ENCODE measurements around the gene ABCA6.
"Not testable (repeated sequence)": the region's sequence is repeated elsewhere in the genome, so short reads cannot be mapped to it uniquely, and the experiment has no call there.

The ABCA6 gene

DNA sequence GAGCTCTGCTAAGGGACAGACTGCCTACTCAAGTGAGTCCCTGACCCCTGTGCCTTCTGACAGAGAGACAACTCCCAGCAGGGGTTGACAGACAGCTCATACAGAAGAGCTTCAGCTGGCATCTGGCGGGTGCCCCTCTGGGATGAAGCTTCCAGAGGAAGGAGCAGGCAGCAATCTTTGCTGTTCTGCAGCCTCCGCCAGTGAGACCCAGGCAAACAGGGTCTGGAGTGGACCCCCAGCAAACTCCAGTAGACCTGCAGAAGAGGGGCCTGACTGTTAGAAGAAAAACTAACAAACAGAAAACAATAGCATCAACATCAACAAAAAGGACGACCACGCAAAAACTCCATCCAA, 70.5 kb downstream of the ABCA6 start:
- not testable (repeated sequence) for DNase-seq

DNA sequence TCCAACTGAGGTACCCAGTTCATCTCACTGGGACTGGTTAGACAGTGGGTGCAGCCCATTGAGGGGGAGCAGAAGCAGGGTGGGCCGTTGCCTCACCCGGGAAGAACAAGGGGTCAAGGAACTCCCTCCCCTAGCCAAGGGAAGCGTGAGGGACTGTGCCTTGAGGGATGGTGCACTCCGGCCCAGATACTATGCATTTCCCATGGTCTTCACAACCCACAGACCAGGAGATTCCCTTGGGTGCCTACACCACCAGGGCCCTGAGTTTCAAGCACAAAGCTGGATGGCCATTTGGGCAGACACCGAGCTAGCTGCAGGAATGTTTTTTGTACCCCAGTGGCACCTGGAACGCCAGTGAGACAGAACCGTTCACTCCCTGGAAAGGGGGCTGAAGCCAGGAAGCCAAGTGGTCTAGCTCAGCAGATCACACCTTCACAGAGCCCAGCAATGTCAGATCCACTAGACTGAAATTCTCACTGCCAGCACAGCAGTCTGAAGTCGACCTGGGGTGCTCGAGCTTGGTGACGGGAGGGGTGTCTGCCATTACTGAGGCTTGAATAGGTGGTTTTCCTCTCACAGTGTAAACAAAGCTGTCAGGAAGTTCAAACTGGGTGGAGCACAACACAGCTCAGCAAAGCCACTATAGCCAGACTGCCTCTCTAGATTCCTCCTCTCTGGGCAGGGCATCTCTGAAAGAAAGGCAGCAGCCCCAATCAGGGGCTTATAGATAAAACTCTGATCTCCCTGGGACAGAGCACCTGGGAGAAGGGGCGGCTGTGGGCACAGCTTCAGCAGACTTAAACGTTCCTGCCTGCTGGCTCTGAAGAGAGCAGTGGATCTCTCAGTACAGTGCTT, 71.1 kb downstream of the ABCA6 start:
- DNase-seq, result not testable (repeated sequence)

DNA sequence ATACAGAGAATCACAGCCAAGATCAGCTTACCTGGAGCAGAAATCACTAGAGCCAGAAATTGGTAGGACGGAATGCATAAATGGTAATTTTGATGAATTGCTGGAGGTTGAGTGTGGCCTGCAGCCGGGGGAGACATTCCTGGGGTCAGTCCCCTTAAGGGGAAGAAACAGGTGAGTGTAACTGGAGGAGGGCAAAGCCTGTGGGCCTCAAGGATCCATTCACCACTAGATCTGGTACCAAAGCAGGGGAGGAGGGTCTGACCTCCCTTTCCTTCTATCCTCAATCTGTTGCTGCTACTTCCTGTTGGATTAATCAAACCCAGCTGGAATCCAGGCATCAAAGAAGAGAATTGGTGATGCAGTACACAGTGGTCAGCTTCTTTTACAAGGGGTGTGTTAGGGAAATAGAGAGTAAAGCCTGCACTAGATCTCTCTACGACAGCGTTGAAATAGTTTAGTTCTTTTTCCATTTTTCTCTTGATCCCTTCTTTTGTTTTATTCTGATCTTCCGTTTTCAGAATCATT, 72.4 kb downstream of the ABCA6 start:
- DNase-seq, result no peak

DNA sequence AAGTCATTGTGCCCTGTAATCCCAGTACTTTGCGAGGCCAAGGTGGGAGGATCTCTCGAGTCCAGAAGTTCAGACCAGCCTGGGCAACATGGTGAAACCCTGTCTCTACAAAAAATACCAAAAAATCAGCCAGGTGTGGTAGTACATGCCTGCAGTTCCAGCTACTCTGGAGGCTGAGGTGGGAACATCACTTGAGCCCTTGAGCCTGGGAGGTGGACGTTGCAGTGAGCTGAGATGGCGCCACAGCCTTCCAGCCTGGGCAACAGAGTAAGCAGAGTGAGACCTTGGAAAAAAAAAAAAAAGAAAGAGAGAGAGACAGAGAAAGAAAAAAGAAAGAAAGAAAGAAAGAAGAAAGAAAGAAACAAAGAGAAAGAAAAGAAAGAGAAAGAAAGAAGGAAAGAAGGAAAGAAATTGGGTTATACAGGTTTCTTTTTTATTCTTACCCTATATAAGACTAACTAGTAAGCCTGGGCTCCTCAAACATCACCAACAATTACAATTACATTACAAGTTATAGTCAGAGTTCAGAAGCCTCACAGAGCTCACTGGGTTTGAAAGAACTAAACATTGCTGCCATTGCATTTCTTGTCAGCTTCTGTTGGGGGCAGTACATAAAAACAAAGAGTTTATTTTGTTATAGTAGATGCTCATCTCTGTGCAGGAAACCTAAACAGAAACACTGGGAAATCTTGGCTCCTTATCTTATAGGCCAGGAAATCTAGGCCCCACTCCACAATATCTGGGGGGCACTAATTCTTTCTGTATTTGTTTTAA, 74.2 kb downstream of the ABCA6 start:
- no peak for DNase-seq

DNA sequence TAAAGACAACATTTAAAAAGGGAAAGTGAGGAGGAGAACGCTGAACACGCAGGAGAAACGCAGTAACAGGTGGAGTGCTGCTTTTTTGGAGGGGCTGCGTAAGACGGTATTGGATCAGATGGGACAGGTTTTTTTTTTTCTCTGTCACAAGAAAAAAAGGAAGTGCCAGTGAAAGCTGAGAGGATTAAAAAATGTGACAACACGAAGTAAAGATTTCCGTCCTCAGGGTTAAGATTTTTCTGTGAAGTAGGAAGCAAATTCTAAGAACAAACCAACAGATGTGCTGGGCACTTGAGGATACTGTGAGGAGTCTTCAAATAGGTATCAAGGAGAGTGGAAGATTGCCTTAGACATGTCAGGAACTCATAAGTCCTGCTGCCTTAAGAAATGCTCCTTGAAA, 75.2 kb downstream of the ABCA6 start:
- DNase-seq, result no peak

DNA sequence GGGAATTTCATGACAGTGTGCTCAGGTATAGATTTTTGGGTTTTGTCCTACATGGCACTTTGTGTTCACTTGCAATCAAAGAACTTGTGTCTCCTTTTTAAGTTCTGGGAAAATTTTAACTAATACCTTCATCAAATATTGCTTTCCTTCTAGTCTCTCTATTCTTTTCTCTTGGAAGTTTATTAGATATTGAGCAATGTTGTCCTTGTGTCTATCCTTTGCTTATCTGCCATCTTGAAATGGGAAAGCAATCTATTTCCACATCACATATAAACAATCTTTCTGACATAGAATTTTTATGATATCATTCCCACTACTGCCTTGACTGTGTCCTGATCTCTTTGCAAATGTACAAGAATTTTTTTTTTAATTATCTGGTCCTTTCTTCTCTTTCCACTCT, 76.6 kb downstream of the ABCA6 start:
- DNase-seq, result no peak

DNA sequence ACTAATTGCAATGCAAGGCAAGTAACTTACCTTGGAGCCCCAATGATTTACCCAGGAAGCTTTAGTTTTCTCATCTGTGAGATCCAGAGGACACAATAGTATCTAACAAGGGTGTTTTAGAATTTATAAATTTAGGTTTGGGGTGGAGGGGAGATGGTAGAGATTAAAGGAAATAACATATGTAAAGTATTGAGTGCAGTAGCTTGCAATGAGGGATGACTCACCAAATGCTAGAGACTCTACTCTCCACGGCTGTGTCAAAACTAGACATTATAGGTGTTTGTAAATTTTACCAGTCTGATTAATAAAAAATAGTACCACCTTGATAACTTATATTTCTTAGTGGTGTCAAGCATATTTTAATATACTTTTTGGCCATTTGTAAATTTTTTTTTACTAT, 77.2 kb downstream of the ABCA6 start:
- no peak for DNase-seq

DNA sequence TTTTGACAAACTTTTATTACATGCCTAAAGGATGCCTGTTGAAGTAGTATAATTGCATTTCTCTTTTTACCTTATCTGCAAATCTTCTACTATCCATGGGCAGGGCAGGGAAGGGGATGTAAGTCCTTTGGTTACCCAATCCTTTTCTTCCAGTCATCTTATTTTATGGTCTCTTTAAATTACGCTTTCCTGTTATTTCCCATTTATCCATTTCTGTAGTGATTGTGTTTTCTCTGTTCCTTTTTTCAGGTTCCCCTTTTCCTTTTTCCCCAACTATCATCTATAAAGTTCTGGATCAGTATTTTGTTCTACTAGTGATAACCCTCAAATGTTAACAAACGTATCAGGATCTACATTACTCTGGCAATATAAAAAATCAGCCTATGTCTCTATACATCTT, 77.7 kb downstream of the ABCA6 start:
- DNase-seq, result no peak

DNA sequence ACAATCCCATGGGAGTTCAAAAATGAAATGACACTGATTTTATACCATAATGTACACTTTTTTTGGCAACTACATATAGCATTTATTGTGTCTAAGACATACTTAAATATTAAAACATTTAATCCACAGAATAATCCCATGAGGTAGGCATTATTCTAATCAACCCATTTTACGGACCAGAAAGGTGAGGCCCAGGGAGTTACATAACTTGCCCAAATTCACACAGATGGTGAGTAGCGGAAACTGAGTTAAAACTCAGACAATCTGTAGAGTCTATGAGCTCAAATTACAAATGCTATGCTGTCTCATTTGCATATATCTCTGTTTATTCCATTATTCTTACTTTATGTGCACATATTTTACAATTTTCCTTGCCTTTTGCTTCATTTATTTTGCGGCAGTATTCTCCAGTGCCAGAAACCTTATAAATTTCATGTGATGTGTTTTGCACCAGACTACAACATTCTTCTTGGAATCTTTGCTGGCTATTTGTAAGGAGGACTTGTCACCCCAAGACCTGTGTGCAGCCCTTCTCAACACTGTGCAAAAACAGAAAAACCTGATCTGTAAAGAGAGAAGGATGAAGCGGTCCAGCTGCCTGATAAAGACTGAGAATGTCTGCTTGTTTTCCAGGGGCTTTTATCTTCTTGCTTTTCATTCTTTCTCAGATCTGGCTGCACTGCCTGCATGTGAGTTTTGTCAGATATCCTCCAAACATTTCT, 78.7 kb downstream of the ABCA6 start:
- no peak for DNase-seq

DNA sequence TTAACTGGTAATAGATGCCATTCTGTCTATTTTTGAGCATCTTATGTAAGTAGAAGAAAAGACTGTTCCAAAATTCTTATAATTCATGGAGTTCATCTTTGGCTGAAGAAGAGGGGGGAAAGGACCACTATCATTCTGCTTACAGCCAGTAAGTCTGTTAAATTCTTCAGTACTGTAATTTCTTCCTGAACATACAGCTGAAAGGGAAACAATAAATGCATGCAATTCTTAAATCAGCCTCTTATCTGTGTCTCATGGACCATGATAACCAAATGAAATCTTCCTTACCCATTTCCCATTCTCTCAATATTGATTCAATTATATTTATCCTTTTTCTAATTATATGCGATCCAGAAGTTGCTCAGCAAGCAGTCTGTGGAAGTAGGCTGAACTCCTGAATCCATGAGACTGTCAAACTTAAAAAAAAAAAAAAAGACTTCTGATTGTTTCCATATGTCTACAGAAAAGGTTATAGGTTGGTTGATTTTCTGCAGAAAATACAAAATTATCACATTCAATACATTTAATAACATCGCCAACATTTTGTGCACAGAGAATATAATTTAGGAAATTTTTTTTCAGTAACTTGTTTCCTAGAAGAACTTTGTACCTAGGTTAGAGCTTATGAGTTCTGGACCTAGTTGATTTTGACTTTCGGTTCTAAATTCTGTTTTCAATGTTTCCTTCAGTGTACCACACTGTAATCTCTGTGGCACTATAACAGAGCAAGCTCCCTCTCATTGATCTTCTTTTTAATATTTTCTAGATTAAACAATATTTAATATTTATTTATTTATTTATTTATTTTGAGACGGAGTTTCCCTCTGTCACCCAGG, 79.8 kb downstream of the ABCA6 start:
- no peak for DNase-seq

DNA sequence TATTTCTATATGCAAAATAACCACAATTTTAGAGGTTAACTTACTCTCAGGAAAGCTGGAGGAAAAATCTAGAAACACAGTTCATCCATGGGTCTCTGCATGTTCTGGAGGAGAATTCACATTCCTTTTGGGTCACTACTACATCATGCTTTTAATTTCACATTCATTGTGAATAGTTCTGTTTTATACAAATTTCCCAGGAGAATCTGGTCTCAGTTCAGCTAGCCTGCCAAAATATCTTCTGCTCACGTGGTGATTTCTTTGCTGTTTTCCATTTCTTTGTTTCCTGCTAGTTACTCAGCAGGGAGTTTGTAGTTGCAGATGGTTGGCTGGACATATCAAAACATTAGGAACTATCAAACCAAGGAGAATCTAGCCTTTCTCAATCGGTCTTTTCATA, 80.9 kb downstream of the ABCA6 start, which contains the start of gene ABCA9:
TSS of gene ABCA9 (minus strand) at position 106 of the 400 bp plus-strand sequence. CDS start 9,801 bp downstream, outside the sequence.
- no peak for DNase-seq

DNA sequence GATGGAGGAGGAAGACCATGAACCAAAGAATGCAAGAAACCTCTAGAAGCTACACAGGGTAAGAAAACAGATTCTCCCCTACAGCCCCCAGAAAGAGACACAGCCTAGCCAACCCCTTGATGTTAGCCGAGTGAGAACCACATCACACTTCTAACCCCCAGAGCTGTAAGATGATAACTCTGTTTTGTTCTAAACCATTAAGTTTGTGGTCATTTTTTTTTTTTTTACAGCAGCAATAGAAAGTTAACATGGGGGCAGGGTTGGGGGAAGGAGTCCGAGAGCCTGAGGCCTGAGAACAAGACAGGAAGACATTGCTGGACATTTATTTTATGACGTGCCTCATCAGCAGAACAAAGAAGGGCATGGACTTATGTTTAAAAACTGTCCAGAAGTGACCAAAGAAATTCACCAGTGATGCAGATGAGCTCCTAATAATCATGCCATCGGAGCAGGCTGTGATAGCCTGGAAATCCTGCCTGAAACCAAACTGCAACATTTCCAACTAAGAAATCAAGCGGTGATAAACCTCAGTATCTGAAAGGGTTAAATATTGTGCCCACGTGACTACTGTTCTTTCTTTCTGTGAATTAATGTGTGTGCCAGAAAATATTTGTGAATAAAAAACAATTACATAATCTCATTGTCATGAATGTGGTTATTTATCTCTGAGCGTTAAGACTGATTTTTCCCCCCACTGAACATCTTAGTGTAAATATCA, 82.1 kb downstream of the ABCA6 start:
- no peak for DNase-seq

DNA sequence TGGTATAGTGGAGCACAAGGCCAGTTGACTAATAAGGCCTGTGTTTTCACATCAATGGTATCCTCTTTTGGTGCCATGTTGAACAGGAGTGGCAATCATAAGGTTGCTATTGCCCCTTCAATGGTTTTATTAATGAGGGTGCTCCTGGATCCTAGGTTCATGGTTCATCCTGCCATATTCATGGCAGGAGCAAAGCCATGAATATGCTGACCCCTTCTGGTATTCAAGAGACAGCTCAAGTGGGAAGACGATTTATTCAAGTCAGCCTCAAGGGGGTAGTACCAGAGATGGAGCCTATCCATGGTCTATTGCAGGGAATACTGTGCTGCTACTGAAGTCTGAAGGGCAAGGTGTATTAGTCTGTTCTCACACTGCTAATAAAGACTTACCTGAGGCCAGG, 83.5 kb downstream of the ABCA6 start:
- no peak for DNase-seq

DNA sequence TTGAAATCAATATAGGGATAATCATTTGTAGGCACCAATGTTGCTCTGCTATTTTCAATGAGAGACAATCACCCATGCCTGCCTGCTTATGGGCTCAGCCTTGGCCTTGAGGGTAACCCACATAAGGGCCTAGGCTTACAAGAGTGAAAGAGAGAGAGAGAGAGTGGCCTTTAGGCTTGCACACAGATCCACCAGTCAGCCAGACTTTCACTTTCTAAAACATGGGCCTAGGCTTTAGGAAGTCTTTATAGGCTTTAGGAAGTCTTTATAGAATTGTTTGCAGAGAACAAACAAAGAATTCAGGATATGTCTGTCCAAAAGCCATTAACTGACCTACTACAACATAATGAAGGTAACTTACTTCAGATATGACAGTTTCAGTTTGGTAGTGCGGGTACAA, 84.4 kb downstream of the ABCA6 start:
- no peak for DNase-seq

DNA sequence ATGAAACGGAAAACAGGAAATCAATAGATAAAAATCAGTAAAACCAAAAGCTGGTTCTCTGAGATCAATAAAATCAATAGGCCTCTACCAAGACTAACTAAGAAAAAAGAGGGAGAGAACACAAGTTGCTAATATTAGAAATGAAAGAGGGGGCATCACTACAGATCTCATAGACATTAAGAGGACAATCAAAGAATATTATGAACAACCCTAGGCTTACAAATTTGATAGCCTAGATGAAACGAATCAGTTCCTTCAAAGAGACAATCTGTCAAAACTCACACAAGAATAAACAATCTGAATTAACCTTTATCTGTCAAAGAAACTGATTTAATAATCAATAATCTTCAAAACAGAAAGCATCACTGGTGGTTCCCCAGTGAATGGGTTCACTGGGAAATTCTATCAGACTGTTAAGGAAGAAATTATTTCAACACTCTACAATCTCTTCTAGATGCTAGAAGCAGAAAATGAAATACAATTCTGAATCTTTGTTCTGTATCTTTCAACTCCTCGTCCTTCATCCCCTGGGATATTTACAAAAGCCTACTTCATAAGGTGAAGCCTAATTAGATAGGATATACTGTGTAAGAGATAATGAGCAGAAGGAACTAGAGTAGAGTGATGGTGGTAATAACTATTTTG, 85.4 kb downstream of the ABCA6 start:
- no peak for DNase-seq

DNA sequence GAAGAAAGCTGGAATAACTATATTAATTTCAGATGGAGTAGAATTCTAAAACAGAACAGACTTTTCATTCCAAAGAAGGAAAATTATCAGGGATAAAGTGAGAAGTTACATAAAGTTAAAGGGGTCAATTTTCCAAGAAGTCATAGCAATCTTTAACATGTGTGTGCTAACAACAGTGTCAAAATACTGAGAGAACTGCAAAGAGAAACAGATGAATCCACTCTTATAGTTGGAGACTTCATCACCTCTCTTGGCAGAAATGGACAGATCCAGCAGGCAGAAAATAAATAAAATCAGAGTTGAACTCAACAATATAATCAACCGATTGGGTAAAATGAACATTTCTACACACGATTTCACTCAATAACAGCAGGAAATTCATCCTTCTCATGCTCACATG, 86.4 kb downstream of the ABCA6 start:
- DNase-seq, result no peak

DNA sequence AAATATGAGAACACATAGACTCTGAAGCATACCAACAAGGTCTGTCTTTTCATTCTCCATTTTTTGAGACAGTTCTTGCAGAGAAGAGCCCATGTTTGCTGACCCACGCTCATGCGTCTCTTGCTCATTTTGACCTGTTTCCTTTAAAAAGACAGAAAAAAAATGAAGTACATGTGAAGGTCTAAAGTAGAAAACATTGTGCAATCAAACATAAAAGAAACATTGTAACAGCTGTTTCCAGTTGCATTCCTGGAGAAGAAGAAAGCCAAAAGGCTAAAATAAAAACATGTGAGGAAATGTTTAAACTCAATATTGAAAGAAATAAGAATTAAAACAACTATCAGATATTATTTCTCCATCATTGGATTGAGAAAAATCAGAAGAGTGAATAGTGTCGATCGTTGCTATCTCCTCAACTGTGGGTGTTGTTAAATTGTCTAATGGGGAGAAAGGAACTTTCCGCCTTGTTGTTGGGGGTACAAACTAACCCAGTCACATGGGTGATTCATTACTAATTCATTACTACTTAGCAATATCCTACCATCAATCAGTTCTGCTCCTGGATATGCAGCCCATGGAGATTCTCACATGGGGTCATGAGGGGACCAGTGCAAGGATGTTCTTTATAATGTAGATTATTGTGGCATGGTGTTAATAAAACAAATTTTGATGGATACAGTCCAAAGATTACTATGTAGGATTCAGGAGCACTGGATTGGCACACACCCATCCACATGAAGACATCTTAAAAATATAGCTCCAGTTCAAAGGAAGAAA, 90.5 kb downstream of the ABCA6 start:
- DNase-seq, result no peak

DNA sequence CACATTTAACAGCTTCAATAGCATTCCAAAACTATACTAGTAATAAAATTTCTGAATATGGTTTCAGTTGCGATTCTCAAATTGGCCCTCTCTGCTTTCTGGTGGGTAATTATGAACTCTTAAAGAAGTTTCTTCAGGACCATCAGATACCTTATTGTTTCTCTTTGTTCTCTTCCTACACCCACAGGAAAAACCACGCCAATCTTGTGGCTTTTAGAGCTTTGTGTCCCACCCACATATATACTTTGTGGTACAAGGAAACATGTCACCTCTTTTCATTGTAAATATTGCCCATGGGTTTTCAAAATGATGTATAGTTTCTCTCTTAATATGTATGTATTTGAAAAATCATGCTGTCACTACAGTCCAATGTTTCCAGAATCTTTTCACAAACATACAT, 93.1 kb downstream of the ABCA6 start:
- no peak for DNase-seq

DNA sequence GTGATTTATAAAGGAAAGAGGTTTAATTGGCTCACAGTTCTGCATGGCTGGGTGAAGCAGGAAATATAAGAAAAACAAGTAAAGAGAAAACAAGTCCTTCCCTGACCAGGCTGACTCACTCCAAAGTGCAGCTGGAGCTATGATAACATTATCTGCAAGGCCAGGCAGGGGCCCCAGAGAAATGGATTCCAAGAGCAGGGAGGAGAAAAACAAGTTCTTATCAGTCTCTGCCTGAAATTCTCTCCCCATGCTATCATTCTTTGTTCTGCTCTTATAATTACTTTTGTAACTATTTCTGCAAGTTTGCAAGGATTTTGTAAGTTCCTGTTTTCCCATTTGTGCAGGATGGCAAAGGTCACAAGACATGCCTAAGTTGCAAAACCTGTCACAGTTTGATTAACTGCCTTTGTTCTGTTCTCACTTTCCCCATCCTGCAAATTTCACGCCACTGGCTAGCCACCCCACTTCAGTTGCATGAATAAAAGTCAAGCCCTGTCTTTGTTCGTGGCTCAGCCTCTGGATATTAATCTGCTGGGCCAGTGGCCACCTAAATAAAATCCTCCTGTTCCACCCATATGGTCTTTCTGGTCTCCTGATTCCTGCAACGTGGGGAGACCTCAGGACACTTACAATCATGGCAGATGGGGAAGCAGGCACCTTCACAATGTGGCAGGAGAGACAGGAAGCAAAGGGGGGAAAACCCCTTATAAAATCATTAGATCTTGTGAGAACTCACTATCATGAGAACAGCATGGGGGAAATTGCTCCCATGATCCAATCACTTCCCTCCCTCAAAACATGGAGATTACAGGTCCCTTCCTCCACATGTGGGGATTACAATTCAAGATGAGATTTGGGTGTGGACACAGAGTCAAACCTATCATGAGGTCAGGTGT, 94.1 kb downstream of the ABCA6 start:
- DNase-seq, result no peak
